DMS53 treated with DMSO at 0.1 percent for 48 hours (cell line): ENCODE data around the gene SPATA32.
"Not testable (repeated sequence)": the region's sequence is repeated elsewhere in the genome, so short reads cannot be mapped to it uniquely, and the experiment has no call there.

ENCODE experiments used
- DNase-seq: peaks from one replicate; lab custom pipeline; 2025; ENCODE audit not compliant: unreplicated experiment; lab: John Stamatoyannopoulos, UW

SPATA32 gene

GRCh38 chr17:45271603-45272002 is 9.7 kb upstream of the SPATA32 start:
- DNase-seq = no peak

GRCh38 chr17:45270828-45271418 is 9.0 kb upstream of the SPATA32 start:
- no peak for DNase-seq

GRCh38 chr17:45269912-45270311 is 8.0 kb upstream of the SPATA32 start:
- no peak for DNase-seq

GRCh38 chr17:45267436-45268055 is 5.7 kb upstream of the SPATA32 start:
- DNase-seq = no peak

- no peak for DNase-seq
Measured at GRCh38 chr17:45266372-45266926, 4.6 kb upstream of the SPATA32 start.

GRCh38 chr17:45265821-45266220 is 3.9 kb upstream of the SPATA32 start:
- no peak for DNase-seq

- no peak for DNase-seq
Measured at GRCh38 chr17:45264988-45265387, 3.1 kb upstream of the SPATA32 start.

- no peak for DNase-seq
Measured at GRCh38 chr17:45264430-45264829, 2.5 kb upstream of the SPATA32 start.

GRCh38 chr17:45263477-45263860 is 1.6 kb upstream of the SPATA32 start:
- no peak for DNase-seq

GRCh38 chr17:45262516-45263476 is 902 bp upstream of the SPATA32 start:
- DNase-seq = no peak

GRCh38 chr17:45260204-45260783 is 1.6 kb downstream of the SPATA32 start:
- DNase-seq = no peak

GRCh38 chr17:45258981-45259380 is 2.9 kb downstream of the SPATA32 start:
- no peak for DNase-seq

- DNase-seq = no peak
Measured at GRCh38 chr17:45257115-45257514, 4.8 kb downstream of the SPATA32 start.

GRCh38 chr17:45256114-45256966 is 5.6 kb downstream of the SPATA32 start:
- no peak for DNase-seq

- no peak for DNase-seq
Measured at GRCh38 chr17:45255358-45255757, 6.5 kb downstream of the SPATA32 start.

GRCh38 chr17:45253879-45254278 is 8.0 kb downstream of the SPATA32 start:
- DNase-seq = no peak

GRCh38 chr17:45253237-45253636 is 8.7 kb downstream of the SPATA32 start:
- DNase-seq = not testable (repeated sequence)

GRCh38 chr17:45251931-45252330 is 10.0 kb downstream of the SPATA32 start:
- DNase-seq = no peak

GRCh38 chr17:45248132-45248957 is 13.5 kb downstream of the SPATA32 start:
- DNase-seq = peak; percentile 64
